ENCODE measurements around the gene MED9.

The MED9 gene

DNA sequence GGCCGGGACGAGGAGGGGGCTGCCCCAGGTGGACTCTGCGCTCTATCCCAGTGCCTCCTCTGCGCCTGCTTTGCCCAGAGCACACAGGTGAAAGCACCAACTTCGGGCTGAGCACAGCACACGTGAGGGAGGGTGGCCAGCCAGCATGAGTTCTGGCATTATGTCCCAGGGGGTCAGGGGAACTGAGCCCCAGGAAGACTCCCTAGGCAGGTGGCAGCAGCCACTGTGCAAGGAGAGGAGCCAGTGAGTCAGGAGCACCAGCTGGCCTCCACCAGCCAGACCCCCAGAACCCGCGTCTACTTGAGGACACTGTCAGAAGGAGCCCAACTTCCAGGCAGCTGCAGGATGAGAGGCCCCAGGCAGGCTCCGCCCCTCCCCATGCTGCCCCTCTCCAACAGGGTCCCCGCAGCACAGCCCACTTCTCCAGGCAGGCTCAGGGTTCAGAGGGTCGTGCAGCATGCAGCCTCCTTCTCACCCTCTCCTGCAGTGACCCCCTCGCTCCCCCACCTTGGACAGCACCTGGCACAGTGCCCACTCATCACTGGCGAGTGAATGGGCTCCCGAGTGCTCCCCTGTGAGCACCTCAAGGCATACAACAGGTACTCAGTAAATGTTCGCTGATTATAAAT is 63.6 kb downstream of the MED9 start:
- no peak for DNase-seq

DNA sequence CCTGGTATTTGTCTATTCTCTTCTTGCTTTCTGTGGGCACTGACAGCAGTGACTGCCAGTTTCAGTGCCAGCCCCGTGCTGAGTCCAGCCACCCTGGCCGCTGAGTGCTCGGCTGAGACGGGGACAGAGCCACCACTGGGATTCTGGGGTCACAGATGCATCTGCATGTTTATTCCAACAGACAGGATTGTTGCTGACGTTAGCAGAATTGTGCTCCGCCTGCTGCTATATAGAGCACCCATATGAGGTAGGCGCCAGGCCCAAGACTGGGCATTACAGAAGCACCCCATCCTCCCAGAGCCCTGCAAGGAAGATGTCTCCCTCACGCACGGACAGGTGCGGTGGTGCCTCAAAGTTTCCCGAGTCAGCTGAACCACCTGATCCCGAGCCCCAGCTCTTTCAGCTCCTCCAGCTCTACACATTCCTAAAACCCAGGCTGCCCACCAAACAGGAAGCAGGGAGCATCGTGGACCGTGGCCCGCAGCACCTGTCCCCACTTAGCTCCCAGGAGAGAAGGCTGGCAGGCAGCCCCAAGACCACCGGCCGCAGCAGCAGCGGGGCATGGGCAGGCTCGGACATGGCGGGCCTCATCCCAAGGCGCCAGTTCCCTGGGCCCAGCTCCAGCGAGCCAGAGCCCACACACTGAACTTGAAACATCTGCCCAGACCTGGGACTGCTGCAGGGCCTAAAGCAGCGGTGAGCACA is 64.3 kb downstream of the MED9 start:
- no peak for DNase-seq

DNA sequence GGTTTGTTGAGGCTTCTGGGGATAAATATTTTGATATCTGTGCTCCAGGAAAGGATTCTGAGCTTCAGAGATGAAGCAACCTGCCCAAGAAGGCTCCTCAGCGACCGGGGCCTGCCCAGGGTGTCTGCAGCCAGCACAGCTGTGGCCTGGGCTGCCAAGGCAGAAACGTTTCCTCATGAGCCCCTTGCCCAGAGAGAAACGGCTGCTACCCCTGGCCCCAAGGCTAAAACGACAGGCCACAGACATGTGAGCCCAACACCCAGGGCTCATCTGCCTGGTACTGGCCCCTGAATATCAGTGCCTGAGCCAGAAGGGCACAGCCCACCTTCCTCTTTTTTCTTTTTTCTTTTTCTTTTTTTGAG is 64.8 kb downstream of the MED9 start:
- no peak for DNase-seq

Data from effector CD8-positive, alpha-beta T cell (primary cell).